ES-I3 (cell line): ENCODE results near the gene CFAP58.

ENCODE experiments used
- H3K36me3 ChIP-seq: 2 replicates; pipeline ENCODE4 v1.6.1; 2013; ENCODE audit warnings: mild to moderate bottlenecking, low read length, control low read depth, moderate library complexity; ENCODE audit not compliant: insufficient read depth
- H3K4me1 ChIP-seq: 2 replicates; pipeline ENCODE4 v1.6.1; 2013; ENCODE audit warnings: mild to moderate bottlenecking, control low read depth, low read length; ENCODE audit not compliant: insufficient read depth
- H3K9ac ChIP-seq: 2 replicates; pipeline ENCODE4 v1.6.1; 2013; ENCODE audit warnings: low read depth, mild to moderate bottlenecking, low read length, moderate library complexity
- H3K9me3 ChIP-seq: 2 replicates; pipeline ENCODE4 v1.6.1; 2013; ENCODE audit warnings: mild to moderate bottlenecking, low read length, moderate library complexity; ENCODE audit not compliant: control insufficient read depth, insufficient read depth

The CFAP58 gene

DNA sequence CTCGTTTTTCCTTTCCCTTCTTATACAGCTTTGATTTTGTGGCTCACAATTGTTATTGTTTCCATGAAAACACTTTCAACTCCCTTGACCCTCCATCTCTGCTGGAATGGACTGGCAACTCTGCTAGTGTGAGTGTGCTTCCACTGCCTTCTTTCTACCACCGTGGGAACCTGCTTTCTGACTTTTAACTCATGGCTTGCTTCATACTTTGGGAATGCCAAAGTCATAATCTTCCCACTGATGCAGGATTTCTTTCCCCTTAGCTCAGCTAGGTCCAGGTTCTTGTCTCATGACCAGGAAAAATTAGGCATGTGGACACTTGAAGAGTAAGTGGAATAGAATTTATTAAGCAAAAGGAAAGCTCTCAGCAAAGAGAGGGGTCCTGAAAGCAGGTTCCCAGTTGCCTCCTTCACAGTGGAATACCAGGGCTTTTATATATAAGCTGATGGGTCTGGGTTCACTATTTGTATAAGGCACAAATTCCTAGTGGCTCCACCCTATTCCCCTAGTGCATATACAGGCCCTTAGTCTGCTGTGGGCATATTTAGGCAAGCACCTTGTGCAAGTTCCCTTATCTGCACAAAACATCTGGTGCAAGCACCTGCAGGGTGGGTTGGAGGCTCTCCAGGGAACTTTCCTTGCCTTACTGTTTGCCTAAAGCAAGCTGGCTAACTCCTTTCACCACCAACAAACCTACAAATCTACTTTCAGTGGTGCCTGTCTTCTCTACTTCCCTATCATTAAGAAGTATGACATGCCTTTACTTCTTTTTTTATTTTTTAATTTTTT lies 119.5 kb downstream of the CFAP58 start:
- no peaks in the 10 kb centered on the region for H3K4me1 ChIP-seq

DNA sequence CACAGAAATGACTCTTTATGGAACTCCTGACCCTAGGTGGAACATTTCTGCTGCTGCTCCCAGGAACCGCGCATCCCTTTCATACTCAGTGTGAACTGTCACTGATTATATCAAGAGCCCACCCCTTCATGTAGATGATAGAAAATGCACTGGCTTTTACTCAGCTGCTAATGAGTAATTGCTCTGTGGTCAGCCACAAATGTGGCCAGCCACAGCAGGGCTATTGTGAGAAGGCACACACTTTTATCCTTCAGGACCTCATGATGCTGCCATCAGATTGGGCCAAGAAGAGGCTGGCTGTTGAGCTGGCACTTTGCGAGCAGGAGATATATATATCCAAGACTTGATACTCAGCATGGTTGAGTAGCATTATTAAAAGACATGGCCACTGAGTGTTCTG lies 124.7 kb downstream of the CFAP58 start:
- Histone ChIP-seq H3K9me3 (no peaks in the 10 kb centered on the region; the same call in 1 of the 2 replicates), H3K36me3 (no peaks in the 10 kb centered on the region)

More for the DNA sequence above, 119.5 kb downstream of the CFAP58 start:
- no peak overlapping the region for H3K9ac ChIP-seq
- no peaks in the 10 kb centered on the region; the same call in 1 of the 2 replicates for H3K9me3 ChIP-seq
- no peaks in the 10 kb centered on the region for H3K36me3 ChIP-seq

DNA sequence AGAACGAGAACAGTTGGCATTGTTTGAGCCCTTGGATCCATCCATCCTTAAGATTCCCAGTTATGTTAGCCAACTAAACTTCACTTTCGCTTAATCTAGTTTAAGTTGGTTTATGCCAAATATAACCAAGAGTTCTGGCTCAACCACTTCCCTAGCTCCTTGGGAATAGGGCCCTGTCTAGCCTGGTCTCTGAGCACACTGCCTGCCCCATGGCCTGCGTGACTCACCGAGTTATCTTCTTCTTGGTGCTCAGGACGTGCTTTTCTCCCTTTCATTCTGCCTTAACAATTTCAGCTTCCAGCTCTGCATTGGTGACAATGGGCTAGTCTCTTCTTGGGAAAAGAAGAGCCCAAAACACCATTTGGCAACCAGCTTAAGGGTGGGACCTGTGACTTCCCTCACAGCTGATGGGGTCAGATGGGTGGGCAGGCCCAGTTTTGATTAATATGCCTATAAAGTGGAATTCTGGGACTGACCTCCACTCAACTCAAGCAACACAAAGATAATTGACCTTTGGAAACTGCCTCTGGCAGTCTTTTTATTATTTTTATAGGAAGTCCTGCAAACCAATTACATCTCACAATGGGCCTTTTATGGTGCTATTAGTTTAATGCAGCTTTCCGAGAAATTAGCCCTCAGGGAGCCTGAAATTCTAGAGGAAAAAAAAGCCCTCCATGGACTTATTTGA lies 126.4 kb downstream of the CFAP58 start:
- Histone ChIP-seq H3K9me3 (no peaks in the 10 kb centered on the region; the same call in 1 of the 2 replicates), H3K4me1 (no peaks in the 10 kb centered on the region), H3K9ac (no peak overlapping the region), H3K36me3 (no peaks in the 10 kb centered on the region)

More for the DNA sequence above, 124.7 kb downstream of the CFAP58 start:
- H3K9ac ChIP-seq: no peak overlapping the region
- H3K4me1 ChIP-seq: no peaks in the 10 kb centered on the region

DNA sequence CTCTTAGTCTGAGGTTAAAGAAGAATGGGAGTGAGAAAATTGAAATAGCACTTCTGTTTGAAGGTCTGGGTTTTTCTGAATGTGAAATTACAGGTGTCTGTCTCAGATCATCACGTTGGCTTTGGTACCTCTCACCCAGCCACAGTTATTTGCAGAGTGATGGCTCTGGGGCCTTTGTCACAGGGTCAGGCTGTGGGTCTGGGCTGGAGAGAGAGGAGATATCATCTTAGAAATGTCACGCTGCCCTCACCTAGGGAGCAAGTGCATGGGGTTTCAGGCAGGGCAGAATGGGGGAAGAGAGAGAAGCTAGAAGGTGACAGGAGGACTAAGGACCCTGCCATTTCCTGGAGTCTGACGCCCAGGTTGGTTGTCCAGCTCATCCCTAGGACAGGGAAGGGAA lies 127.2 kb downstream of the CFAP58 start:
- no peak overlapping the region for H3K9ac ChIP-seq
- H3K36me3 ChIP-seq: no peaks in the 10 kb centered on the region
- H3K4me1 ChIP-seq: no peaks in the 10 kb centered on the region
- no peaks in the 10 kb centered on the region; the same call in 1 of the 2 replicates for H3K9me3 ChIP-seq

DNA sequence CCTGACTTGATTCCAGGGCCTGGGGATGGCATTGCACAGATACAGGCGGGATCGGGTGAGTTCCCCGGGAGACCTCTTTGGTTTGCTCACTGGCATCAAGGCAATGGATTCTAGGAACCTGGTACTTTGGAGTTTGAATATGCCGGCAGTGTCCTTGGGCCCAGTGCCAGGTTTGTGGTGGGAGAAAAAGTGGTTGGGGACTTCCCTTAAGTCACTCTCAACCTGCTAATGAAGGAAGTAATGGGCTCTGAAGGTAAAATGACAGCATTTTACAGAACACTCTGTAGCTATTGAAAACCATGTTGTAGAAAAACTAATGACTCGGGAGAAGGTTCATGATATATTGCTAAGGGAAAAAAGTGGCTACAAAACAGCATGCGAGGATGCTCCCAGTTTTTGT lies 129.9 kb downstream of the CFAP58 start:
- H3K4me1 ChIP-seq: peaks cover 6% of the 10 kb centered on the region; the same call in 1 of the 2 replicates
- no peaks in the 10 kb centered on the region for H3K9me3 ChIP-seq
- H3K9ac ChIP-seq: no peak overlapping the region
- no peaks in the 10 kb centered on the region for H3K36me3 ChIP-seq

DNA sequence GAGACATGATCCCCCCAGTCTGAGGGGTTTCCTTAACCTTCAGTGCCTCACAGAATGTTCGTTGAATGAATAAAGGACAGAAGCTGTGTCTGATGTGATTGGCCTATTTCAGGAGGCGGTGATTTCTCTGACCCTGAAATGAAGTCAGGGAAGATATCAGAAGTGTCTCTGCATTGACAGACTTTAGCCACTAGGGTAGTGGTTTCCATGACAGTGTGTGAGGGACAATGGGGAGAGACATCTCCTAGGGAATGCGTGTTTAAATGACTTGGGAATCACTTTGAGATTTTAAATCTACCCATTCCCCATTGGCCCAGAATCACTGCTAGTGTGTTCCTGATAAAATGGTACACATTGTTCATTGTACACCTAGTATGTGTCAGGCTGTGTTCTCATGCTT lies 132.0 kb downstream of the CFAP58 start:
- Histone ChIP-seq H3K4me1 (peaks cover 6% of the 10 kb centered on the region; the same call in 1 of the 2 replicates), H3K9ac (no peak overlapping the region), H3K9me3 (no peaks in the 10 kb centered on the region), H3K36me3 (no peaks in the 10 kb centered on the region)

DNA sequence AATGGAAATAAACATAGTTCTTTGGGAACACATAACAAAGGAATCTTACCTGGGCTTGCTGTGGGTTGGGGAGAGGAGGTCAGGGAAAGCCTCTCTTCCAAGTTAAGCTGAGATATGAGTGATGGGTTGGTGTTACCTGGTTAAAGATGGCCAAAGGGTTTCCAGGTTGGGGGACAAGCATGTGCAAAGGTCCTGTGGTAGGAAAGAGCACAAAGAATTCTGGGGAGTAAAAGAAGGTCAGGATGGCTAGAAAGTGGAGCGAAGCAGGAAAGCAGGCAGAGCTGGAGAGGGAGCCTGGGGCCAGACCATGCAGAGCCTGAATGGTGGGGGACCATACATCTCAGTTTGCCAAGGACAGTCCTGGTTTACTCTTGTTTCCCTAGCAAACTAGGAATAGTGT lies 133.2 kb downstream of the CFAP58 start:
- Histone ChIP-seq H3K36me3 (no peaks in the 10 kb centered on the region), H3K9ac (no peak overlapping the region), H3K9me3 (no peaks in the 10 kb centered on the region), H3K4me1 (peaks cover 6% of the 10 kb centered on the region; the same call in 1 of the 2 replicates)

DNA sequence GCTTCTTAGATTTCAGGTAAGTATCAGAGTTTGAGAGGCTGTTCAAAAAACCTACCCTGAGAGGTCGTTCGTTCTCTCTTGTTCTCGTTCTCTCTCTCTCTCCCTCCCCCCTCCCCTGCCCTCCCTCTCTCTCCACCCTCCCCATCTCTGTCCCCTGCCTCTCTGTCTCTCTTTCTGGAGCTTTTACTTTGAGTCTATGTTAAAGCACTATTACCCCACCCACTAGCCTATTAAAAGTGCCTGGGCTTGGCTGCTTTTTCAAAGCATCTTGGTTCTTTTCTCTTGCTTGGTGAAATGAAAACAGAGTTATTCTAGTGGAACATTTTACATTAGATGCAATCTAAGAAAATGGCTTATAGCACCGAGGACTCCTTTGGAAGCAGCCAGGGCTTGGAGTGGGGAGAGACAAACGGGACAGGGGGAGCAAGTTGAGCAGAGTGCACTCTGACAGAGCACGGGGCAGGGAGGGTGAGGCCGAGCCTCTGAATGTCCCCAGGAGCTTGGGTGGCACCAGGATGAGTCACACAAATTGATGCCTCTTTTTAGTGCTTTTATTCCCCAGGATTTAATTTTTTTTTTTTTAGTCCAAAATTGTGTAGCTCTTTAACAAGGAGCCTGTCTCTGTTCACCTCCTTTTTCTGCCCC lies 134.3 kb downstream of the CFAP58 start:
- Histone ChIP-seq H3K4me1 (peaks cover 6% of the 10 kb centered on the region; the same call in 1 of the 2 replicates), H3K9ac (no peak overlapping the region), H3K36me3 (no peaks in the 10 kb centered on the region), H3K9me3 (no peaks in the 10 kb centered on the region)

DNA sequence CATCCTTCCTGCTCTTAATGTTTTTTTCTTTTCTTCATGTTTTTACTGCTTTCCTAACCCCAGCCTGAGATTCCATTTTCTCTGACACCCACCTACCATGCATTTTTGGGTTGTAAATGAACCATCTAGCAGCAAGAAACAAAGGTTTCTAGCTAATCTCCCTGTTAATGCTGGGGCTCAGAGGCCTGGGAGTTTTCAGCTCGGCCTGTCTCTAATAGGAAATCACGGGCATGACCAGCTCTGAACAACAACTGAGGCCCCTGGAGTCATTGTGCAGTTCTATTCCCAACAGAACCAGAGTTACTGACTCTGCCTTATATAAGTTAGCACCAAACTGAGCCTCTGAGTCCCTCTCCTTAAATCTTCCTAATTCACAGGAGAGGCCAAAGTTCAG lies 134.8 kb downstream of the CFAP58 start:
- Histone ChIP-seq H3K4me1 (peaks cover 6% of the 10 kb centered on the region; the same call in 1 of the 2 replicates), H3K36me3 (no peaks in the 10 kb centered on the region), H3K9me3 (no peaks in the 10 kb centered on the region), H3K9ac (no peak overlapping the region)

DNA sequence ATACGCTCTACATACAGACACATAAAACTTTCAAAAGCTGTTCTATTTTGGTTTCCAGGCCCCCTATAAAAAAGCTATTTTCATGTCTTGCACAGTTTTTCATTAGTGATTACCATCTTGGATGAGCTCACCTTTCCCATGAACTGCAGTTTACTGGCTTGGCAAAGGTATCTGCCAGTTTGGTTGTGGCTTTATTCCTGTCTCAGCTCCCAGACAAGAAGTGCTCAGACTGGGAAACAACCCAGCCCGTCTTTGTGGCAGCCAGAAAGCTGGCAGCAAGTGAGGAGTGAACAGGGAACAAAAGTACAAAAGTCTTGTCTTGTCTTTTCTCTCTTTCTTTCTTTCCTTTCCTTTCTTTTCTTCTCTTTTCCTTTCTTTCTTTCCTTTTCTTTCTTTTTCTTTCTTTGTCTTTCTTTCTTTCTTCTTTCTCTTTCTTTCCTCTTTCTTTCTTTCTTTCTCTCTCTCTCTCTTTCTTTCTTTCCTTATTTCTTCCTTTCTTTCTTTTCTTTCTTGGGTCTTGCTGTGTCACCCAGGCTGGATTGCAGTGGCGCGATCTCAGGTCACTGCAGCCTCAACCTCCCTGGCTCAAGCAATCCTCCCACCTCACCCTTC lies 138.8 kb downstream of the CFAP58 start:
- Histone ChIP-seq H3K9ac (no peak overlapping the region), H3K4me1 (peaks cover 6% of the 10 kb centered on the region; the same call in 1 of the 2 replicates), H3K36me3 (no peaks in the 10 kb centered on the region), H3K9me3 (no peaks in the 10 kb centered on the region)

DNA sequence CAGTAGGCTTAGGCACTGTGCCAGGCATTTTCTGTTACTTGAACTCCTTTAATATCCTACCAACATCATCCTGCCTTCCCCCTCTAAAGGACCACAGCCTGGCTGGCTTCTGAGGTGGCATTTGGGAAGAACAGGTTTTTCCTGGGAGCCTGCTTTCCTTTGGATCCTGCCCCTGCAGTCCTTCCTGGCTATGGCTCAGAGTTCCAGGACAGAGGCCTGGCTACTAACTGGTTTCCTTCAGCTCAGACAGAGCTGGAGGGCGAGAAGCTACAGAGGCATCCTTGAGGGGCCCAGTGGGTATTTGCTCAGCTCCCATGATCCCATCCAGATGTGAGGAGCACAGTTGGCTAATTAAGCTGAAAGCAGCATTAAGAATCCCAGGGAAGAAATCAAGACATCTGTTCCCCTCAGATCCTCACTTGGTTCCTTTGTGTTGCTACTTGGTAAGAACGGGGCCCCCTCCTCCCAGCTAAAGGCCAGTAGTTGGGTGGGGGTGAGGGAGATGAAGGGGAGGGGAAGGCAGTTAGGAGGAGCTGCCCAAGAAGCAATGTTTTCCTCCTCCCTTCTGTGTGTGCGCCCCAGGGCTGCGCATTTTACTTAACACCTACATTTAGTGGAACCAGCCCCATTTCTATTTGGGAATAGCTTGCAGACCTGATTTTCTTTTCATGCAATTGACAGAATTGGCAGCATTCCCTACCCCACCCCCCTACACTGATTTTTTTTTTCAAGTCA lies 144.9 kb downstream of the CFAP58 start:
- no peak overlapping the region for H3K9ac ChIP-seq
- no peaks in the 10 kb centered on the region for H3K36me3 ChIP-seq
- H3K4me1 ChIP-seq: no peaks in the 10 kb centered on the region
- no peaks in the 10 kb centered on the region for H3K9me3 ChIP-seq

DNA sequence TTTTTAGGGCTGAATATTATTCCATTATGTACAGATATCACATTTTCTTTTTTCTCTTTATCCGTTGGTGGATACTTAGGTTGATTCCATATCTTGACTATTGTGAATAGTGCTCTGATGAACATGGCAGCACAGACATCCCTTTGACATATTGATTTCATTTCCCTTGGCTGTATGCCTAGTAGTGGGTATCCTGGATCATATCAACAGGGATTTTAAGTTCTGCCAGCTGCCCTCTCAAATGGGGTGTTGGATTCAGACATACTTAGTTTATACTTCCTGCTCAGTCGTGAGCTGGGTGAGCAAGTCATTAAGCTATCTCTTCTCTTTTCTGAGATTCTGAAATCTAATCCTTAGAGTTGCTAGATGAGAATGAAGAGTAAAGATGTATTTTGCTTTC lies 147.8 kb downstream of the CFAP58 start:
- Histone ChIP-seq H3K9ac (no peak overlapping the region), H3K4me1 (no peaks in the 10 kb centered on the region), H3K36me3 (no peaks in the 10 kb centered on the region), H3K9me3 (no peaks in the 10 kb centered on the region)

DNA sequence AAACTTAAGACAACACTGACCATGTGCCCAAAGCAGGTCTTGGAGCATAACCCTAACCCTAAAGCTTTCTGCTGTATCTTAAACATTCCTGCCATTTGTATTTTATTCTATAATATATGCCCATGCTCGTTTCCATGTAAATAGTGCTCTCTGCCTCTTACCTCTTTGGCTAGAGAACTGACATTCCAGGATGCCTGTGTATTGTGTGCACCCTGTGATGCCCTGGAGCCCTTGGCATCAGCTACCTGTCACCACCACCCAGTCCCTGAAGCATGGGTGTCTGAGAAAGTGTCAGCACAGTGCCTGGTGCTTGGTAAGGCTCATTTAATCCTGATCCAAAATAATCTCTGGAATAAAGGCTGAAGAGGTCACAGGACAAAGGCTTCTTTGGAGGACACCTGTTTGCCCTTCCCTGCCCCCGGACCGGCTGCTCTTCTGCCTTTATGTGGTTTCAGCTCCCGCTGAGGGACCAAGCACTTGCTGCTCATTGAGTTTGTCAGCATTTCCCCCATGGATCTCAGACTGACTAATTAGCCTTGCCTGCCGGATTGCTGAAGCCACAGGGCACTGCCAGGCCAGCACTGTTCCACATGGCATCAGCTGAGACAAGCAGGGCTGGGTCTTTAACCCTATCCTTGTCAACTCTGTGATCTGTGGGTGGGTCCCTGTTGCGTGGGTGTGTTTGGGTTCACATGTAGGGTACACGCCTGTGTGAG lies 148.4 kb downstream of the CFAP58 start:
- H3K9me3 ChIP-seq: no peaks in the 10 kb centered on the region
- H3K36me3 ChIP-seq: no peaks in the 10 kb centered on the region
- no peak overlapping the region for H3K9ac ChIP-seq
- H3K4me1 ChIP-seq: no peaks in the 10 kb centered on the region
